ENCODE results near the gene NKX1-1. TPM values are rescaled to one million over a fixed set of nuclear protein-coding genes. Genes with fewer than 3 reads are reported as not detected.
"Not testable (repeated sequence)": the region's sequence is repeated elsewhere in the genome, so short reads cannot be mapped to it uniquely, and the experiment has no call there.

Gene NKX1-1
- total RNA-seq, 1 donor from 2014 or later = not detected

DNA sequence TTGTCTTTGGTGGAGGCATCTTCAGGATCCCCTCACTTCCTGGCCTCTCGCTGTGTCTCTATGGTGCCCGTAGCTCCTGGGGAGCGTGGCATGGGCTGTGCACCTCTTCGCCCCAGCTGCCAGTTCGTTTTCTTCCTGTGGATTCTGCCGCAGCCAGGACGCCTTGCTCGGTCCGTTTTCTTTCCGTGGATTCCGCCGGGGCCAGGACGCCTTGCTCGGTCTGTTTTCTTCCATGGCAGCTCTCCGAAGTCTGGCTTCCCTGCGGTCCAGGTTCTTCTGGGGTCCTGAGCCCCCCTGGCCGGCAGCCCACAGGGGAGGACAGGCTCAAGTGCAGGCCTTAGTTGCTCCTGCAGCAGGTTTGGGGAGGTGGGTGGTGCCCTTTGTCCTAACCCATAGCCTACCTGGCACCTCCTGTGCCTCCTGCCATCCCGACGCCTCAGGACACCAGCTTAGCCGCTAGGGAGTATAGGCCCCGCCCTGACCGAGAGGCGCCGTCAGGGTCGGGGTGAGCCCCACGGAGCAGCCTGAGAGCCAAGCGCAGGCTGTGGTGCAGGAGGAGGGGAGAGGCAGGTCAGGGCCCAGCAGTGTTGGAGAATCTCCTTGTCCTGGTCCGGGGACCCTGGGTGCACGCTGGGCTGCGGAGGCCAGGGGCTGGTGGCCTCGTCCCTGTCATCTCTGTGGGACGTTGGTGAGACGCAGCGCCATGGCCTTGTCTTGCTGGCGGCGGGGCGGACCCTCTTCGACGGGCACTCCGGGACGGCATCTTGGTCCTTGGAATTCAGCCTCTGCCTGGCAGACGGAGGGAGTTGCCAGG lies 32.1 kb downstream of the NKX1-1 start:
- TF ChIP-seq CTCF (conservative IDR thresholded peaks at IDR 0.05) = no peak
- peaks cover 21% of the 10 kb centered on the region for H3K36me3 Mint-ChIP-seq
- H3K4me3 Mint-ChIP-seq = no peak overlapping the region
- peaks cover 6% of the 10 kb centered on the region for H3K4me1 Mint-ChIP-seq (ENCODE audit: unreplicated experiment)
- no peaks in the 10 kb centered on the region for H3K9me3 Mint-ChIP-seq
- DNase-seq (ENCODE audit: extremely low spot score, unreplicated experiment) = no peak
- no peak overlapping the region for H3K27ac Mint-ChIP-seq
- no peaks in the 10 kb centered on the region for H3K27me3 Mint-ChIP-seq

GRCh38 chr4:1372576-1372975 lies 33.7 kb downstream of the NKX1-1 start:
- DNase-seq (ENCODE audit: extremely low spot score, unreplicated experiment); H3K9me3 Mint-ChIP-seq; H3K27me3 Mint-ChIP-seq; H3K4me1 Mint-ChIP-seq (ENCODE audit: unreplicated experiment); H3K4me3 Mint-ChIP-seq; H3K27ac Mint-ChIP-seq: not testable (repeated sequence)
- H3K36me3 Mint-ChIP-seq = peaks cover 21% of the 10 kb centered on the region

GRCh38 chr4:1371176-1372165 lies 34.8 kb downstream of the NKX1-1 start:
- Mint-ChIP-seq H3K9me3 (no peaks in the 10 kb centered on the region), H3K4me1 (ENCODE audit: unreplicated experiment) (peaks cover 6% of the 10 kb centered on the region), H3K27me3 (no peaks in the 10 kb centered on the region), H3K36me3 (peaks cover 21% of the 10 kb centered on the region), H3K4me3 (no peak overlapping the region), H3K27ac (no peak overlapping the region)
- no peak for TF ChIP-seq CTCF (conservative IDR thresholded peaks at IDR 0.05)
- no peak for DNase-seq (ENCODE audit: extremely low spot score, unreplicated experiment)

DNA sequence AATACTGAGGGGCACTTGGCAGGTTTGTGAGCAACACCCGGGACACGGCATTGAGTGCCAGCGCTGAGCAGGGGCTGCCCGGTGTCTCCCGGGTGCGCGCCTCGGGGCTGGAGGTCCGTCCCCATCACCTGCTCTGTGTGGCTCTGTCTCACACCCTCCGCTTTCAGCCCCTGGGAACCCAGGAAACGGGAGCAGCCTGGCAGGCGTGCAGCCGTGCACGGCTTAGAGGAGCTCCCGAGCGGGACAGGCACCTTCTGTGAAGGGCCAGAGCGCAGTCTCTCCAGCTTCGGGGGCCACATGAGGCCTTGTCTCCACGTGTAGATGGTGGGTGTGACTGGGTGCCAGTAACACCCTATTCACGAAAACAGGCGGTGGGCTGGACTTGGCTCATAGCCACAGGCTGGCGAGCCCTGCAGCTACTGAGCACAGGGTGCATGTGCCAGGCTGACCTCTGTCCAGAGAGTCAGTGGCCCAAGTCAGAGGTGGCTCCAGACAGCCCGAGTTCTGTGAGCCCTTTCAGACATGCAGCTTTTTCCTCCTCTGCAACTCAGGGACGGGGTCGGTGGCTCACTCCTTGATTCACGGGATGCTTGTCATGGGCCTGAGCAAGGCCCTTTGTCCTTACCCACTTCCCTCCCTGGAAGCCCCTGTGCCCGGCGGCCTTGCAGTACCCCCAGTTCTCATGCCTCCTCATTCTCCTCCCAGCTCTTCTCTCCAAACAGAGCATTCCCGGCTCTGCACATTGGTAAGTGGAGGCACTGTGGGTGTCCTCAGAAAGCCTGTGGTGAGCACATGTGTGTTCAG lies 35.7 kb downstream of the NKX1-1 start:
- peaks cover 6% of the 10 kb centered on the region for H3K4me1 Mint-ChIP-seq (ENCODE audit: unreplicated experiment)
- no peak for DNase-seq (ENCODE audit: extremely low spot score, unreplicated experiment)
- H3K4me3 Mint-ChIP-seq = no peak overlapping the region
- no peak for TF ChIP-seq CTCF (conservative IDR thresholded peaks at IDR 0.05)
- H3K27me3 Mint-ChIP-seq = no peaks in the 10 kb centered on the region
- H3K9me3 Mint-ChIP-seq = no peaks in the 10 kb centered on the region
- H3K27ac Mint-ChIP-seq = no peak overlapping the region
- H3K36me3 Mint-ChIP-seq = peaks cover 21% of the 10 kb centered on the region

- Mint-ChIP-seq H3K4me3 (no peak overlapping the region), H3K36me3 (peaks cover 21% of the 10 kb centered on the region), H3K4me1 (ENCODE audit: unreplicated experiment) (peaks cover 6% of the 10 kb centered on the region), H3K9me3 (no peaks in the 10 kb centered on the region), H3K27me3 (no peaks in the 10 kb centered on the region), H3K27ac (no peak overlapping the region)
- DNase-seq (ENCODE audit: extremely low spot score, unreplicated experiment) = no peak
- TF ChIP-seq CTCF (conservative IDR thresholded peaks at IDR 0.05) = no peak
These were observed 36.7 kb downstream of the NKX1-1 start for GRCh38 chr4:1369479-1370079.
